ENCODE data around the gene KCNMA1.

The KCNMA1 gene

GRCh38 chr10:77580482-77580881 is 57.1 kb downstream of the KCNMA1 start:
- H3K36me3 ChIP-seq (ENCODE audit: insufficient read depth): no peaks in the 10 kb centered on the region
- H3K27me3 ChIP-seq (ENCODE audit: insufficient read depth, low read depth): no peaks in the 10 kb centered on the region
- H3K4me1 ChIP-seq (ENCODE audit: low read depth, poor library complexity, severe bottlenecking): no peaks in the 10 kb centered on the region
- no peak overlapping the region for H3K9ac ChIP-seq
- H3K4me2 ChIP-seq: no peak overlapping the region
- TF ChIP-seq CTCF (conservative IDR thresholded peaks at IDR 0.05; ENCODE audit: low read depth, low read length): no peak
- no peak overlapping the region for H3K4me3 ChIP-seq (IDR thresholded peaks at IDR 0.05; ENCODE audit: insufficient read depth, low read depth, low read length)
- H2AFZ ChIP-seq (ENCODE audit: low read depth): no peak overlapping the region
- H3K27ac ChIP-seq: no peak overlapping the region
- H4K20me1 ChIP-seq (ENCODE audit: insufficient read depth): no peaks in the 10 kb centered on the region
- H3K79me2 ChIP-seq (ENCODE audit: insufficient read depth, low read depth): no peaks in the 10 kb centered on the region

- H3K27ac ChIP-seq: no peak overlapping the region
- no peaks in the 10 kb centered on the region for H3K27me3 ChIP-seq (ENCODE audit: insufficient read depth, low read depth)
- TF ChIP-seq CTCF (conservative IDR thresholded peaks at IDR 0.05; ENCODE audit: low read depth, low read length): no peak
- no peaks in the 10 kb centered on the region for H4K20me1 ChIP-seq (ENCODE audit: insufficient read depth)
- no peak overlapping the region for H3K4me2 ChIP-seq
- no peaks in the 10 kb centered on the region for H3K4me1 ChIP-seq (ENCODE audit: low read depth, poor library complexity, severe bottlenecking)
- no peak overlapping the region for H3K4me3 ChIP-seq (IDR thresholded peaks at IDR 0.05; ENCODE audit: insufficient read depth, low read depth, low read length)
- H3K36me3 ChIP-seq (ENCODE audit: insufficient read depth): no peaks in the 10 kb centered on the region
- no peak overlapping the region for H3K9ac ChIP-seq
- H3K79me2 ChIP-seq (ENCODE audit: insufficient read depth, low read depth): no peaks in the 10 kb centered on the region
- no peak overlapping the region for H2AFZ ChIP-seq (ENCODE audit: low read depth)
These were observed 58.9 kb downstream of the KCNMA1 start for GRCh38 chr10:77578583-77579227.

- Histone ChIP-seq H2AFZ (ENCODE audit: low read depth) (no peak overlapping the region), H4K20me1 (ENCODE audit: insufficient read depth) (no peaks in the 10 kb centered on the region), H3K4me2 (no peak overlapping the region), H3K27ac (no peak overlapping the region), H3K9ac (no peak overlapping the region), H3K4me3 (IDR thresholded peaks at IDR 0.05; ENCODE audit: insufficient read depth, low read depth, low read length) (no peak overlapping the region), H3K4me1 (ENCODE audit: low read depth, poor library complexity, severe bottlenecking) (no peaks in the 10 kb centered on the region), H3K36me3 (ENCODE audit: insufficient read depth) (no peaks in the 10 kb centered on the region), H3K79me2 (ENCODE audit: insufficient read depth, low read depth) (no peaks in the 10 kb centered on the region), H3K27me3 (ENCODE audit: insufficient read depth, low read depth) (no peaks in the 10 kb centered on the region)
- TF ChIP-seq CTCF (conservative IDR thresholded peaks at IDR 0.05; ENCODE audit: low read depth, low read length): no peak
These were observed 59.9 kb downstream of the KCNMA1 start for GRCh38 chr10:77577666-77578229.

GRCh38 chr10:77576444-77577032 is 61.1 kb downstream of the KCNMA1 start:
- Histone ChIP-seq H3K27me3 (ENCODE audit: insufficient read depth, low read depth) (no peaks in the 10 kb centered on the region), H4K20me1 (ENCODE audit: insufficient read depth) (no peaks in the 10 kb centered on the region), H3K27ac (no peak overlapping the region), H3K9ac (no peak overlapping the region), H3K4me2 (no peak overlapping the region), H3K4me3 (IDR thresholded peaks at IDR 0.05; ENCODE audit: insufficient read depth, low read depth, low read length) (no peak overlapping the region), H3K36me3 (ENCODE audit: insufficient read depth) (no peaks in the 10 kb centered on the region), H3K79me2 (ENCODE audit: insufficient read depth, low read depth) (no peaks in the 10 kb centered on the region), H2AFZ (ENCODE audit: low read depth) (no peak overlapping the region), H3K4me1 (ENCODE audit: low read depth, poor library complexity, severe bottlenecking) (no peaks in the 10 kb centered on the region)
- TF ChIP-seq CTCF (conservative IDR thresholded peaks at IDR 0.05; ENCODE audit: low read depth, low read length): no peak

All from KMS-11 (cell line).